ENCODE results near the gene ABCA2.
"Not testable (repeated sequence)": the region's sequence is repeated elsewhere in the genome, so short reads cannot be mapped to it uniquely, and the experiment has no call there.

The ABCA2 gene

DNA sequence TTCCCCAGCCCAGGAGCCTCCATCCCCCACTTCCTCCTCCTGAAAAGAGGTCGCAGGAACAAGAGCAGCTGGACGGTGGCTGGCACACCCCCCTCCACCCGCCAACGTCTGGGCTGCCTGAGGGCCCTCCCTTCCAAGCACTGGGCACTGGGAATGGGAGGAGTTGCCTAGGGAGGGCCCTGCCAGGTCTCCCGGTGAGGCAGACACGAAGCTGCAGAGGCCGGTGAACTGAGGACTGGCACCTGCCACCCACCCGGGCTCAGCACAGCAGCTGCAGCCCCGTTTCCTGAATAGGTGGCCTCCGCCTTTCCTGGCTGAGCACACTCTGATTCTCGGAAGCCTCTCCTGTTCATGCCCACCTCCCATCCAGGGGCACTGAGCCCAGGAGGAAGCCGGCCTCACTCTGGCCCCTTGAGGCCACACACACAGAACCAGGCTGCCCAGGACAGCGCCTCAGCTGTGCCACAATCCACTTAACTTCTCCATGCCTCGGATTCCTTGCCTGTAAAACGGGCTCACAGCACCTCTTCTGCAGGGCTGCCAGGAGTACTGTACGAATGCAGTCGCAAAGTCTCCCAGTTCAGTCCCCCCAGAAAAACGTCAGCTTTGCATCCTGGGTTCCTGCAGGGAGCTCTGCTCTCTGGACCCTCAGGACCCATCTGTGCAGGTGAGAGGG is 16.6 kb upstream of the ABCA2 start:
- DNase-seq = no peak

DNA sequence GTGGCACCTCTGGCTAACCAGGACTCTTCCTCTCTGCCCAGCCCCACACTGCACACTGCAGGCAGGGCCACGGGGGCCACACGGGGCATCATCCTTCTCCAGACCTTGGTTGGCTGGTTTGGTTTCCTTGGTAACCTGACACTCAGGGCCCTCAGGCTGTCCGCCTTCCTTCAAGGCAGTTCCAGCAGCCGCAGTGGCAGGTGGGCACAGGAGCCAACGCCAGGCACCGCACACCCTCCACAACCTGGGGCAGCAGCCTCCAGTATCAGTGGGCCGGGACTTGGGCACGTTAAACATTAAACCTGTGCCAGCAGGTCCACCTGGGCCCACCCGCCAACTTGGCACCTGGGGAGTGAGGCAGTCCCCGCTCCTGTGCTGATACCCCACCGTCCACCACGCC is 16.0 kb upstream of the ABCA2 start:
- no peak for DNase-seq

DNA sequence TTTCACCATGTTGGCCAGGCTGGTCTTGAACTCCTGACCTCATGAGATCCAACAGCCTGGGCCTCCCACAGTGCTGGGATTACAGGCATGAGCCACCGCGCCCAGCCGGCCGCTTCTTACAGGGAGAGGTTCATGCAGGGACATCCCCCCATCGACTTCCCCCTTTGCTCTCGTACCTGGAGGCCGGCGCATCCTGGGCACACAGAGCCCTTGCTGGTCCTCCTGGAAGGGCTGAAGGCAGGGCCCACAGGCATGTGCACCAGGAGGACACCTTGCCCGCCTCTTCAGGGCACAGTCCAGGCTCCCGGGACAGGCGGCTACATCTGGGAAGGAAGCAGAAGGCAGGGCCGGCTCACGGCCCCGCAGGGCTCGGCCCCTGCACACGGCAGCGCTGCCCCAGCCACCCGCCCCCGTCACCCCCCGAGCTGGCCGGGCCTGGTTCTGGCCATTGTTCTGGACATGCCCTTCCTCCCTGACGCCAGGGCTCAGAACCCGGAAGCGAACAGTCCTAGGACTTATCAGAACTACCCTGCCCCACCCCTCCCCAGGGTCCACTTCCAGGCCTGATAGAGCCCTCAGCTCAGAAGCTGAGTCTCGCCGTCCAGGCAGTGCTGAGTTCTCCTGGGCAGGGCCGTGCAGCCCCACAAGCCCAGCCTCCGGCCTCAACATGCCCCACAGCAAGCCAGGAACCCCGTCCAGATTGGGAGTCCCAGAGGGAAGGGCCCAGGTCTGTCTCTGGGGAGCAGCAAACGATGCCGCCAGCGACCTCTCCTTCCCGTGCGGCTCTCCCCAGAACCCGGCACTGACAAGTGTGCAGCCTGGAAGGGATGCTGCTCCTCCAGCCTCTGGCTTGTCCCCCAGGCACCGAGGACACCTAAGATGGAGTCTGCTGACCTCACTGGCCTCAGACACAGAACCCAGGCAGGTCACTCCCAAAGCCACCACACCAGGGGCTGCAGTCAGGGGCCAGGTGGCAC is 15.0 kb upstream of the ABCA2 start:
- no peak for DNase-seq

DNA sequence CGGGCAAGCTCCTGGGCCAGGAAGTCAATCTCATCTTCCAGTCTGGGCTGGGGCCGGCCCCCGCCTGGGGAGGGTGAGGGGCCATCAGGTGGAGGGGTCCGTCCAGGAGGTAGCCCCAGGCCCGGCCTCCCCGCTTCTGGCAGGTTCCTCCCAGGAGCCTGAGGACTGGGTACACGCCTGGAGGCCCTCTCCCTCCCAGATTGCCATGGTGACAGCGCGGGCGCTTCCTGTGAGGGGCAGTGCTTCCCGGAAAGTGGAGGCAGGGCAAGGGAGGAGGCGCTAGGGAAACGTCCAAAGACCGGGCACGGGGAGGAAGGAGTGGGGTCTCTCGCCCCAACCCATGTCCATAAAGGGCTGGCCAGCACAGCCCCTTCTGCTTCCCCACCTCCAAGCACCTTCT is 13.1 kb upstream of the ABCA2 start:
- no peak for DNase-seq

DNA sequence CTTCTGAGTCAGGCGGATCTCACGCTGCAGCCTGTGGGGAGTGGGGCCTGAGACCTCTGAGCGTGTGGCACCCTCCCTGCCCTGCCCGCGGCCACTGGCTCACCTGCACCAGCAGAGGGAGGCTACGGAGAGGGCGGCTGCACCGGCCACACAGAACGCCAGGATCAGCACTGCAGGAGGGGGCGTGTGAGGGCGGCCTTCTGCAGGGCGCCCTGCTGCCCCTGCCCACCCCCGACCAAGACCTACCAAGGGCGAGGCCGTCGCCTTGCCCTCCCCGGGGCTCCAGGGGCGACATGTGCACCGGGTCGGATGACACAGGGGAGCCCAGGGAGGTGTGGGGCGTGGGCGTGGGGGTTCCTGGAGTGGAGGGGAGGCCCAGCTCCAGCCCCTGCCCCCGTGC is 12.5 kb upstream of the ABCA2 start:
- DNase-seq = no peak

DNA sequence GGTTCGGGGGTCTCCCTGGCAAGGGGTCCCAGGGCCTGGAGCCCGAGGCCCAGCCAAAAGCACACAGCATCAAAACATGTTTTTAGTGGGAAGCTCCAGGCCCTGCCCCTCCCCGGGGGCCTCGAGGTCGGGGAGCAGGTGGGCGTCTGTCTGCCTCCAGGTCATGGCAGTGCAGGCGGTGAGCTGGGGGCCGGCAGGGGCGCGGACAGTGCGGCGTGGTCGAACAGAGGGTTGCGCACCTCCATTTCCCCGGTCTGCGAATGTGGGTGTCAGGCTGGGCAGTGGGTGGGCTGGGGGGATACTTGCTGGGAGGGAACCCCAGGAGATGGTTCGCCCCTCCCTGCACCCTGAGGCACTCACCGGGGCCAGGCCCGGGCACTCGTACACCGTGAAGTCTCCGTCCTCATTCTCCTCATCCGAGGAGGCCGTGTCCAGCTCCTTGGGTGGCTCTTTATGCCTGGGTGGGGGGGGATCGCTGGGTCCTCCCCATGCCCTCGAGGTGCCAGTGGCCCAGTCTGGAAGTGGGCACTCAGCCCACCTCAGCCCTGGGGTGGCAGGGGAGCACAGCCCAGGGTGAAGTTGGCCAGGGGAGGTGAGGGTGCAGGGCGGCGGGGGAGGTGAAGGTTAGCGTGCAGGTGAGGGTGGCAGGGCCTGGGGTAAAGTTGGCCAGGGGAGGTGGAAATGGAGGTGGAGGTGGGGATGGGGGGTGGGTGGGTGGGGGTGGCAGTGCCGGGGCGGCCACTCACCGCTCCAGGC is 11.8 kb upstream of the ABCA2 start:
- no peak for DNase-seq

DNA sequence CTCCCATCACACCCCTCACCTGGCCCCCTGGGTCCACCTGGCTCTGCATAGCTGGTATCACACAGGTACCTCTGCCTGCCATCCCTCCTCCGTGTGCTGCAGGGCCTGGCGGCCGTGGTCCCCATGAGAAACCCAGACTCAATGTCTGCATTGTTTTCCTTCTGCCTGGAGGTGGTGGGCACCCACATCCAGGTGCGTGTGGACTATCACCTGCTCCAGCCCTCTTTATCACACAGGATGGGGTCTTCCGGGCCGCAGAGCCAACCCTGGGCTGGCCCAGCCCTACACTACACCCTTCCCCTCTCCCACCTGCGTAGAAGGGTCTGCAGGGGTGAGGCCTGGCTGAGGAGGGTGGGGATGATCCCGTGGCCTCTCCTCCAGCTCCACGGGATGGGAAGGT is 10.9 kb upstream of the ABCA2 start:
- no peak for DNase-seq

DNA sequence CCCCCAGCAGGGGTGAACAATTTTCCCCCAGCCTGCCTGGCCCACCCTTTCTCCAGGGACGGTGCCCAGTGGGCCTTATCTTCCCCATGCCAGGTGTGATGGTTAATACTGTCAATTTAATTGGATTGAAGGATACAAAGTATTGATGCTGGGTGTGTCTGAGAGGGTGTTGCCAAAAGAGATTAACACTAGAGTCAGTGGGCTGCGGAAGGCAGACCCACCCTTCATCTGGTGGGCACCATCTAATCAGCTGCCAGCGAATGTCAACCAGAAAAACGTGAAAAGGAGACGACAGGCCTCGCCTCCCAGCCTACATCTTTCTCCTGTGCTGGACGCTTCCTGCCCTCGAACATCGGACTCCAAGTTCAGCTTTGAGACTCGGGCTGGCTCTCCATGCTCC is 9.4 kb upstream of the ABCA2 start:
- no peak for DNase-seq

DNA sequence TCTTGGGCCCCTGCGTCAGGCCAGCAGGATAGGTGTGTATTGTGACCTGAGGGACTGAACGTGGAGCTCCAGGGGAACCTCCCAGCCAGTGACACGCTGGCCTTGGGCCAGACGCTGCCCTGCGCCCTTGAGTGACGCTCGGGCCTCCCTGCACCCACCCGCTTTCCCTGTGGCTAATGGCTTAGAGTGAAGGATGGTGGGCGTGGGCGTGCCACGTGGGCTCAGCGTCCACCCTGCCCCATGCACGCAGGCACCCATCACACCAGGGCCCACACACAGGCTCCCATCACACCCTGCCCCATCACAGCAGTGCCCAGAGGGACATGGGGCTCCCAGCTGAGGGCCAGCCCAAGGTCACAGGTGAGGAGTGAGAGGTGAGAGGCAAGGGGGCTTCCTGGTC is 9.0 kb upstream of the ABCA2 start:
- DNase-seq = no peak

DNA sequence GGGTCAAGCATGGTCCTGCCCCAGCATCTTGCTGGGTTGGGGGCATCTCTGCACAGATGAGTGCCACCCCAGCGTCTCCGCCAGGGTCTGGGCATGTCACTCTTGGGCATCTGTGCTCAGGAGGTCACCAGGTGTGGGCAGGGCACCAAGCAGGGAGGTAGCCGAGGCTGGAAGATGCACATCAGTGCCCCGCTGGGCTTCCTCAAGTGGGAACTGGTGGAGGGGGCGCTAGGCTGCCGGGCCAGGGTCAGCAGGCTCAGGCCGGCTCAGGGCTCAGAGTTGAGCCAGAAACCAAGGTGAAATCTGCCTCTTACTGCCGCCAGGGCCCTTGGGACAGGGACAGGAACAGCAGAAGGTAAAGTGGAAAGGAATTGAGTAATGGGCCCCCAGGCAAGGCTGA is 7.9 kb upstream of the ABCA2 start:
- no peak for DNase-seq

DNA sequence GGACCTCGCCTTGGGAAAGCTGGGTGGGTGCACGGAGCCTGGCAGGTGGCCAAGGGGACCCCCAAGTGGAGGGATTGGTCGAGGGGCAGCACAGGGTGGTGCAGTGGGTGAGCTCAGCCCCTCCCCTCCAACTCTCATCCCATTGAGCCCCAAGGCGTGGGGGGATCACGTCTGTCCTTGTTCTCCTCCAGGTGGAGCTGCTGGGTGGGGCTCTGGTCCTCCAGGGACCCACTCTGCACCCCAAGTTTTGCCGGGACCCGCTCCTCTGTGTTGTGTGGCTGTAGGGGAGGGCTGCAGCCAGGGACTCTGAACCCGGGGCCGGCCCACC is 7.4 kb upstream of the ABCA2 start:
- DNase-seq = no peak

DNA sequence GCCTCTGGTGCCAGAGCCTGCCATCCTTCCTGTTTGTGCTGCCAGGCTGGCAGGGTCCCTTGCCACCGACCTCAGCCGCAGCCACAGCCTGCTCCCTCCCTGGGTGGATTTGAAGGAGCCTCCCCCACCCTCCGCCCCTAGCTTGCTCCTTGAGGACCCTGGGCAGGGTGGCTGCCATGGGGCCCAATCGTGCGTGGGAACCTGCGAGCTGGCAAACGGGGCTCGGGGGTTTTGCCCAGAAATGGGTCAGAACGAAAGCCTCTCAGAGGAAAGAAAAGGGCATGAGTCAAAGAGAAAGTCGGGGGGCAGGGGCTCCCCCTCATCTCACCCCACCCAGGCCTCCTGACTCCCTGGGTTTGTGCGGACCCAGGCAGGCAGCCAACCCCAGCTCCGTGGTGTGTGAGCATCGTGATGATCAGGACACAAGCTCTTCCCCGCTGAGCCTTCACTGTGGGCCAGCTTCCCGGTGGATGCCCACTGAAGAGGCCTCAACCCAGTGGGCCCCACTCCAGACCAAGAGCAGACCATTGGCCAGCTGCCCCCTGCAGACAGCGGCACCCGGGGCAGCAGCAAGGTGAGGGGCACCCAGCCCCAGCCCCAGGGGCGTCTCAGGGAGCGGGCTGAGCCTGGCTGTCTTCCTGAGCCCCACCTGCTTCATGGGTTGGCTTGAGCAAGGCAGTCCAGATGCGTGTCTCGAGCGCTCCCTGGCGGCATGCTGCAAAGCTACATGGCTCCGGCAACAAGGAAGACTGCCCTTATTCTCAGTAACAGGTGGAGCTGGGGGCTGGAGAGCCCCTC is 6.9 kb upstream of the ABCA2 start:
- peak; percentile 94 for DNase-seq

DNA sequence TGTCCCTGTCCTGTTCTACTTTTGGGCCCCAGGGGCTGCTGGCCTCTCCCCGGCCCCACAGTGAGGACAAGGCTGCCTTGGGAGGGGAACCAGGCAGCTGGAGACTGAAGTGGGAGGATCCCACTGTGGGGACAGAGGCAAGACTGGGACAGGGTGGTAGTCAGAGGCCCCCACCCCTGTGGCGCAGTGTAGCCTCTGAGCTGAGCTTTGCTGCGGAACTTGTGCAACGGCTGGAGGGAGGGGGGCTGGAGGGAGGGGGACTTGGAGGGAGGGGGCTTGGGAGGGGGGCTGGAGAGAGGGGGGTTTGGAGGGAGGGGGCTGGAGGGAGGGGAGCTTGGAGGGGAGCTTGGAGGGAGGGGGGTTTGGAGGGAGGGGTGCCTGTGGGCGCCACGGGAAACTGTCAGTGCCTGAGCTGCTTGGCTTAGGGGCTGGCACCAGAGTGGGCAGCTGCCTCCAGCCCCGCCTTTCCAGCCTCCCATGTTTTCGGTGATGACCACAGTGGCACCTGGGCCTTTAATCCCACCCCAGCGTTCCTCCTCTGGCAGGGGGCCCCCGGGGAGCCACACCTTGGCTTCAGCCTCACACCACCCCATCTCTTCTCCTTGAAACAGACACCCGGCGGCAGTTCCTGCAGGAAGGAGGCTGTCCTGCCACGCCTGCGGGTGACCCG is 6.1 kb upstream of the ABCA2 start:
- DNase-seq = no peak

DNA sequence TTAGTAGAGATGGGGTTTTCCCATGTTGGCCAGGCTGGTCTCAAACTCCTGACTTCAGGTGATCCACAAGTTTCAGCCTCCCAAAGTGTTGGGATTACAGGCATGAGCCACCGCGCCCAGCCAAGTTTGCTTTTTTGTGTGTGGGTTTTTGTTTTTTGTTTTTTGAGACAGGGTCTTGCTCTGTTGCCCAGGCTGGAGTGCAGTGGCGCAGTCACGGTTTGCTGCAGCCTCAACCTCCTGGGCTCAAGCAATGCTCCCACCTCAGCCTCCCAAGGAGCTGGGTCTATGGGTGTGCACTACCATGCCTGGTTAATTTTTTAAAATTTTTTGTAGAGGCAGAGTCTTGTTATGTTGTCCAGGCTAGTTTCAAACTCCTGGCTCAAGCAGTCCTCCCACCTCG is 5.4 kb upstream of the ABCA2 start:
- not testable (repeated sequence) for DNase-seq

DNA sequence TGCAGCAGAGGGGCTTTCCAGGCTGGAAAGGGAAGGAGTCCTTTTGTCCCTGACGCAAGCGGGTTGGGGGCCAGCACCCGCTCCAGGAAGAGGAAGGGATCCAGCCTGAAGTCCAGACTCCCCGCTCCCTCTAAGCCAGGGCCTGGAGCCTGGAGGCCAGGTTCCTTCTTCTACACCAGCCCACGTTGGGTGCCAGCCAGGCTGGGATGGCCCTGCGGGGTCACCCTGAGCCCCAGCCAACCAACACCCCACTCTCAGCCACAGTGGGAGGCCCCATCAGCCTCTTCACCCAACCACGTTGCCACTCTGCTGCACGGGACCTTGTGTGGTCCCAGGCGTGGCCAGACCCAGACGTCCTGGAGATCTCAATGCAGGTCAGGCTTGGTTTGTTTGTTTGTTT is 4.8 kb upstream of the ABCA2 start:
- DNase-seq = no peak

DNA sequence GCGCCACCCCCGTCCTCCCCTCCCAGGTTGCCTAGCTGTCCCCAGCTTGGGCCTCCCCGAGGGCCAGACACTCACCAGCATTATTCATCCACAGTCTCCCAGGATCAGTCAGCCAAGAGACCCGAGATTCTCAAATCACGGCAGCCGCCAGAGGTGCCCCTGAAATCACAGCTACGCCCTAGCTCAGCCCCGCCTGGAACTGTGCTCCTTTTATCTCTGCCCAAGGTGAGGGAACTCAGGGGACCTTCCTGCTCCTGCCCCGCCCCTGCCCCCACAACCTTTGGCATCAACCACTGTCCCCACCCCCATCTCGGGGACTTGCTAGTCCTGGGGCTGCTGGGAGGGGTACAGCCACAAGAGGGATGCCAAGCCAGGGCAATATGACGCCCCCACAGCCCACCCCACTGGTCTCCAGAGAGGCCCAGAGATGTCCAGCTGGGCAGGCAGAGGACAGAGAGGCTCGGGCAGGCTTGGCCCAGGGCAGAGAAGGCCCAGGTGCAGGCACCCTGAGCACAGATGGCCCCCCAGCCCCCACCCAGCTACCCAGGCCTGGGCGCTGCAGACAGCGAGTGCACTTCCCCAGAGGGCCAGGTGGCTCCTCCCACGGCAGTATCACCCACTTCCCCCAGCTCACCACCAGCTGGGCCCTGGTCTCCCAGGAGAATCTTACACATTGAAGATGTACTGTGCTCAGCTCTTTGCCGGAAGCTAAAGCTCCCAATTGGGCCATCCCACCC is 4.0 kb upstream of the ABCA2 start, which contains the start of gene FUT7:
FUT7 (minus strand) TSS at position 185 of the 737 bp plus-strand sequence; CDS start at position 88, 97 bp downstream.
- peak; percentile 68 for DNase-seq

DNA sequence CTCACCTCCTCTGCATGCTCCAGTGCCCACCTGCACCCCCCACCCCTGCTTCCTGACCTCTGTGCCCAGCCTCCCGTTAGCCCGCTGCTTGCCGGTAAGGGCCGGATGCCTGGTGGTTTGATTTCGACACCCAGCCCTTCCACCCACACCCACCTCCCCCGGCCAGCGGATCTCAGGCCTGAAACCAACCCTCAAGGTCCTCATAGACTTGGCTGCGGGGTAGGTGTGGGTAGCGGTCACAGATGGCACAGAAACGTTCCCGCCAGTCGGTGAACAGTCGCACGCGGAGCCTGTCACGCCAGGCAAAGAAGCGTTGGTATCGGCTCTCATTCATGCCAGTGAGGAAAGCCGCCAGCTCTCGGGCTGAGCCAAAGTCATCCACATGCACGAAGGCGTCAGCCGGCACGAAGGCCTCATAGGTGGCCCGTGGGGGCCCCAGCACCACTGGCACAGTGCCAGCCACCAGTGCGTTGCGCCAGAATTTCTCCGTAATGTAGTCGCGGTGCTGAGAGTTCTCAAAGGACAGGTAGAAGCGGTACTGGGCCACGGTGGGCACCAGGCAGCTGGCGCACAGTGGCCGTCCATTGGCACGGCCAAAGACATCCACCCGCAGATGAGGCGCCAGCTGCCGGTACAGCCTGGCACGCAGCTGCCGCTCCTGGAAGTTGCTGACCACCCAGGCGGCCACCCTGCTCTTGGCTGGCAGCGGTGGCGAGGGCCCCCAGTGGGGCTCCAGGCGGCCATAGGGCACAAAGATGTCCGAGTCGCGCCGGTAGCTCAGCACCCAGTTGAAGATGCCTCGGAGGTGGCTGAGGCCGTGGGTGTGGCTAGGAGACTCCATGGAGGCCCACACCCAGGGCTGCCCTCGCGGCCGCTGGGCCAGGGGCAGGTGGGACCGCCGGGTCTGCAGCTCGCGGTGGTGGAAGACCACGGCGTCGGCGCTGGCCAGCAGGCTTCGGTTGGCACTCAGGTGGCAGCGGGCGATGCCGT is 2.8 kb upstream of the ABCA2 start:
- peak; percentile 73 for DNase-seq

DNA sequence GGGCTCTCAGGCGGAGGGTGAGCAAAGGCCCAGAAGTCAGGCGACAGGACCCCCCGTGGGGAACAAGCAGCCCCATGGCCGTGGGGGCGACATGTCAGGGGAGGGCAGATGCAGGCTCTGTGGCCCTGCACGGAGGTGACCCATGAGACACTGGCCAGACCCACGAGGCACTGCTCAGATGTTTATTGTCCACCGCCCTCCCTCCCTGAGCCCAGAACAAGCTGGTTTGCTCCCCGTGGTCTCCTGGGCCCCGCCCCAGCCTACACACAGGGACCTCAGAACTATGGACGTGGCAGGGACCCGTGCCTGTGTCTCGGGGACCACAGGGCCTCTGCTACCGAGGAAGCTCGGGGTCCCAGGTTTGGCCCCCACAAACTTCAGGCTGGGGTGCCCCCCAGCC is 2.0 kb upstream of the ABCA2 start:
- no peak for DNase-seq

DNA sequence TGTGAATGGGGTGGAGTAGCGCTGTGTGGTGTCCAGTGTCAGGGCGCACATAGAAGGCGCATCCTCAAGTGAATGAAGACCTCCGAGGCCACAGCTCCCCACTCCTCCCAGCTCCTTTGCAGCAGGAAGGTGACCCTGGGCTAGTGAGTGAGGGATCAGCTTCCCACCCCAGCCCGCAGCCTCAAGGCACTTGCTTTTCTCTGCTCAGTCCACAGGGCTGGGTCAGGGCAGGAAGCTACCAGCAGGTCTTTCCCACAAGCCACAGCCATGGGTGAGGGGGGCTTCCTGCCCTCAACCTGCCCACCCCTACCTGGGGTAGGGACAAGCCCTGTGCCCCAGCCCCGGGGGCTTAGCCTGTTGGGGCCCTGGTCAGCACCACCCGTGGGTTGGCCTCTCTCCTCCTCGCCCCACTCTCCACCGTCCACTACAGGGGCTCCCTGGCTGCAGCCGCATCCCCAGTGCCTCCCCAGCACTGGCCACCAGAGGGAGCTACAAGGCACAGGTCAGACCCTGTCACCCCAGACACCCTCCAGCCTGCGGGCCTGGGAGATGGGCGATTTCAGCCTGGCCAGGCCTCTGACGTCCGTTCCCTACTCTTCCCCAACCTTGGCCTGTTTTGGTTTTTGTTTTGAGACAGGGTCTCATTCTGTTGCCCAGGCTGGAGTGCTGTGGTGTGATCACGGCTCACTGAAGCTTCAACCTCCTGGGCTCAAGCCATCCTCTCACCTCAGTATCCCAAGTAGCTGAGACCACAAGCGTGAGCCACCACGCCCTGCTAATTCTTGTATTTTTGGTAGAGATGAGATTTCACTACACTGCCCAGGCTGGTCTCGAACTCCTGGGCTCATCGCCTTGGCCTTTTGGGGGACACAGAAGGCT is 1.3 kb upstream of the ABCA2 start:
- peak; percentile 91 for DNase-seq

Measured in stimulated activated CD8-positive, alpha-beta memory T cell treated with anti-CD3 and anti-CD28 coated beads, Interleukin-4, amount 100 ng/mL, for 48 hours (primary cell).